ENCODE measurements around the gene VPS4B. TPM values are rescaled to one million over a fixed set of nuclear protein-coding genes. Genes with fewer than 3 reads are reported as not detected.

Gene VPS4B
- total and polyA plus RNA-seq, 8 donors = 48.2 to 71.4 (median 54.5) TPM

- intact Hi-C loops (cut with DNase I) = loop anchor here in 1 of 2 donors (10.0 kb wide), 1 partner anchor 58 kb away; the partner anchor contains the start of gene KDSR
- DNase-seq (peak in 1 of 4 donors; percentile 84), ATAC-seq (peak; percentile 49)
- no peaks in the 10 kb centered on the region for H3K9me3 ChIP-seq
- no peaks in the 10 kb centered on the region for H3K27me3 ChIP-seq
- peak overlapping the region; percentile 91 to 92 for H3K27ac ChIP-seq
- H3K4me3 ChIP-seq = peak overlapping the region; percentile 83 to 92
- H3K4me1 ChIP-seq = peaks cover 7 to 36% of the 10 kb centered on the region in 2 donors
- peaks cover 0 to 19% of the 10 kb centered on the region in 2 donors for H3K36me3 ChIP-seq
- no peak for TF ChIP-seq CTCF (IDR thresholded peaks at IDR 0.05)
These were observed 608 bp upstream of the VPS4B start for GRCh38 chr18:63422864-63423304.

GRCh38 chr18:63421514-63421913 lies 762 bp downstream of the VPS4B start:
- Histone ChIP-seq H3K9me3 (no peaks in the 10 kb centered on the region), H3K27ac (peak overlapping the region; percentile 91 to 92), H3K27me3 (no peaks in the 10 kb centered on the region), H3K4me3 (peak overlapping the region; percentile 83 to 92), H3K4me1 (peaks cover 7 to 36% of the 10 kb centered on the region in 2 donors), H3K36me3 (peaks cover 0 to 33% of the 10 kb centered on the region in 2 donors)
- intact Hi-C loops (cut with DNase I) = loop anchor here in 1 of 2 donors (10.0 kb wide), 1 partner anchor 57 kb away; the partner anchor contains the start of gene KDSR
- peak; percentile 1 for ATAC-seq
- DNase-seq = no peak
- no peak for TF ChIP-seq CTCF (IDR thresholded peaks at IDR 0.05)

GRCh38 chr18:63412953-63413352 lies 9.3 kb downstream of the VPS4B start:
- H3K27ac ChIP-seq = no peak overlapping the region
- no peaks in the 10 kb centered on the region for H3K9me3 ChIP-seq
- no peak for ATAC-seq
- no peak for TF ChIP-seq CTCF (IDR thresholded peaks at IDR 0.05)
- H3K4me3 ChIP-seq = no peak overlapping the region
- H3K27me3 ChIP-seq = no peaks in the 10 kb centered on the region
- peaks cover 0 to 90% of the 10 kb centered on the region in 2 donors for H3K36me3 ChIP-seq
- no peak for DNase-seq
- no peaks in the 10 kb centered on the region for H3K4me1 ChIP-seq
- intact Hi-C loops (cut with DNase I) = no loop called here

- Histone ChIP-seq H3K4me3 (no peak overlapping the region), H3K4me1 (no peaks in the 10 kb centered on the region), H3K9me3 (no peaks in the 10 kb centered on the region), H3K36me3 (peaks cover 0 to 90% of the 10 kb centered on the region in 2 donors), H3K27ac (no peak overlapping the region), H3K27me3 (no peaks in the 10 kb centered on the region)
- intact Hi-C loops (cut with DNase I) = no loop called here
- TF ChIP-seq CTCF (IDR thresholded peaks at IDR 0.05) = no peak
- ATAC-seq (no peak), DNase-seq (no peak)
These were observed 11.5 kb downstream of the VPS4B start for GRCh38 chr18:63410792-63411191.

GRCh38 chr18:63409301-63409700 lies 13.0 kb downstream of the VPS4B start:
- H3K4me3 ChIP-seq = no peak overlapping the region
- H3K4me1 ChIP-seq = no peaks in the 10 kb centered on the region
- intact Hi-C loops (cut with DNase I) = no loop called here
- peaks cover 0 to 83% of the 10 kb centered on the region in 2 donors for H3K36me3 ChIP-seq
- no peak for DNase-seq
- no peaks in the 10 kb centered on the region for H3K9me3 ChIP-seq
- no peaks in the 10 kb centered on the region for H3K27me3 ChIP-seq
- no peak for TF ChIP-seq CTCF (IDR thresholded peaks at IDR 0.05)
- H3K27ac ChIP-seq = no peak overlapping the region
- no peak for ATAC-seq

All from left lung (tissue), 10 donors.